Spleen (tissue), 13 donors: ENCODE measurements around the gene U2SURP. TPM values are rescaled to one million over a fixed set of nuclear protein-coding genes. Genes with fewer than 3 reads are reported as not detected.

ENCODE experiments used
- DNase-seq: peaks from one replicate; pipeline ENCODE4 v3.0.0-alpha.2; 2020
- H3K27ac ChIP-seq, 8 donors: fragments of 200-600 bp; sonication (generic) in 7 of 8; 1 replicate in 4 of 8; 2 replicates in 4 of 8; pipeline versions ENCODE4 v1.5.0 to v1.8.0; 2016 to 2021; ENCODE audit warnings: inconsistent platforms in 4 of 8, mild to moderate bottlenecking in 4 of 8, moderate library complexity in 1 of 8
- H3K27me3 ChIP-seq, 7 donors: fragments of 200-600 bp; sonication (generic) in 6 of 7; replicated peaks in 1 of 7; 1 replicate in 4 of 7; 2 replicates in 3 of 7; pipeline versions ENCODE4 v1.5.0 to v1.8.0; 2016 to 2021; ENCODE audit warnings: inconsistent platforms in 3 of 7, mild to moderate bottlenecking in 1 of 7
- H3K36me3 ChIP-seq, 6 donors: fragments of 200-600 bp; sonication (generic) in 5 of 6; 1 replicate in 4 of 6; 2 replicates in 2 of 6; pipeline versions ENCODE4 v1.5.0 to v1.8.0; 2016 to 2021; ENCODE audit warnings: inconsistent platforms in 2 of 6
- H3K4me1 ChIP-seq, 6 donors: fragments of 200-600 bp; sonication (generic) in 5 of 6; 1 replicate in 3 of 6; 2 replicates in 3 of 6; pipeline versions ENCODE4 v1.5.0 to v1.8.0; 2016 to 2021; ENCODE audit warnings: inconsistent platforms in 3 of 6
- H3K4me3 ChIP-seq, 8 donors: fragments of 200-600 bp; sonication (generic) in 7 of 8; 1 replicate in 4 of 8; 2 replicates in 4 of 8; pipeline versions ENCODE4 v1.5.0 to v1.8.0; 2016 to 2021; ENCODE audit warnings: inconsistent platforms in 4 of 8, mild to moderate bottlenecking in 4 of 8, moderate library complexity in 2 of 8
- H3K9me3 ChIP-seq, 8 donors: fragments of 200-600 bp; sonication (generic) in 7 of 8; 1 replicate in 4 of 8; 2 replicates in 4 of 8; pipeline versions ENCODE4 v1.5.0 to v1.8.0; 2016 to 2021; ENCODE audit warnings: inconsistent platforms in 4 of 8
- POLR2A ChIP-seq, 3 donors: fragments of 450-650 bp; IDR thresholded peaks; one replicate each; pipeline ENCODE4 v1.5.1; 2017; ENCODE audit warnings: antibody characterized with exemption in 3 of 3, mild to moderate bottlenecking in 1 of 3
- POLR2AphosphoS5 ChIP-seq, 3 donors: sonication (generic); formaldehyde crosslinking; IDR thresholded peaks; one replicate each; pipeline ENCODE4 v1.5.1; 2017; ENCODE audit warnings: antibody characterized with exemption in 3 of 3
- WGBS, 5 donors: extraction: QIAGEN DNeasy Blood & Tissue Kit in 3 of 5; methylation state at CpG; one replicate each; pipeline versions ENCODE4 v1.1.5 to v1.1.7; 2013 to 2018; 5-methylcytosine and 5-hydroxymethylcytosine counted together
- intact Hi-C: fragments of 100-400 bp; cut with DNase I; formaldehyde crosslinking; loops from one replicate; pipeline ENCODE4 v1.15.0; 2023; ENCODE audit warnings: low total_unique reads
- long read RNA-seq, 2 donors: transcript quantifications; one replicate each; lab custom pipeline, GENCODE V29; 2026
- polyA plus RNA-seq, 3 donors: library from polyadenylated mRNA; stranded (reverse); fragments of 200-250 nt; gene quantifications; one replicate each; pipeline ENCODE4 v1.2.1, GENCODE V29; 2013
- total RNA-seq, 7 donors: library from RNA; depleted of rRNA in 3 of 7; stranded (reverse); fragments of >200 nt in 3 of 7; fragmentation: NEBNext Ultra II Directional in 4 of 7; extraction: Animal tissue kit (Norgen Biotek cat#: 25700) in 4 of 7; gene quantifications; one replicate each; pipeline versions ENCODE4 v1.1.0 to v1.2.1, GENCODE V29; 2016 to 2021
- TF ChIP-seq, protein P1 (sequence below), 11 experiments: fragments of 200-600 bp in 7 of 11; fragments of 450-650 bp in 4 of 11; sonication (generic) in 4 of 11; IDR thresholded peaks in 8 of 11; conservative IDR thresholded peaks in 3 of 11; 1 replicate in 7 of 11; 2 replicates in 4 of 11; pipeline versions ENCODE4 v1.4.0 to v1.8.0; 2016 to 2021; ENCODE audit warnings: antibody characterized with exemption in 11 of 11, inconsistent platforms in 4 of 11, mild to moderate bottlenecking in 1 of 11
- donor health status: healthy with polysubstance abuse.
- donor health status: DM: no; HTN: no; CAD: no; lungs with moderate emphysema.
- donor health status: DM: no; HTN: no; CAD: no.
- donor health status: Bipolar disorder and iron deficiency.
- donor health status: healthy.
- donor health status: DM: no; HTN: no; CAD: no.
- donor health status: DM: yes; HTN: yes; CAD: no.

The U2SURP gene
- total RNA-seq: 100 to 1,000 TPM in 5 of 7 donors, 10 to 100 TPM in 2; 73.4 to 130 (median 105) TPM
- 10 to 100 TPM; 29.7 to 31.0 (median 31.0) TPM for polyA plus RNA-seq
- long read RNA-seq, donor 1, transcript U2SURP-215 (6 exons, 588 nt): major isoform, 10 of 12 reads
- long read RNA-seq, donor 1, partial matches to known transcripts: 0 of 12 reads
- long read RNA-seq, donor 1, other reads (novel, unspliced or antisense): 0 of 12 reads
- long read RNA-seq, donor 2, partial matches to known transcripts: 0 of 4 reads
- long read RNA-seq, donor 2, other reads (novel, unspliced or antisense): 0 of 4 reads

DNA sequence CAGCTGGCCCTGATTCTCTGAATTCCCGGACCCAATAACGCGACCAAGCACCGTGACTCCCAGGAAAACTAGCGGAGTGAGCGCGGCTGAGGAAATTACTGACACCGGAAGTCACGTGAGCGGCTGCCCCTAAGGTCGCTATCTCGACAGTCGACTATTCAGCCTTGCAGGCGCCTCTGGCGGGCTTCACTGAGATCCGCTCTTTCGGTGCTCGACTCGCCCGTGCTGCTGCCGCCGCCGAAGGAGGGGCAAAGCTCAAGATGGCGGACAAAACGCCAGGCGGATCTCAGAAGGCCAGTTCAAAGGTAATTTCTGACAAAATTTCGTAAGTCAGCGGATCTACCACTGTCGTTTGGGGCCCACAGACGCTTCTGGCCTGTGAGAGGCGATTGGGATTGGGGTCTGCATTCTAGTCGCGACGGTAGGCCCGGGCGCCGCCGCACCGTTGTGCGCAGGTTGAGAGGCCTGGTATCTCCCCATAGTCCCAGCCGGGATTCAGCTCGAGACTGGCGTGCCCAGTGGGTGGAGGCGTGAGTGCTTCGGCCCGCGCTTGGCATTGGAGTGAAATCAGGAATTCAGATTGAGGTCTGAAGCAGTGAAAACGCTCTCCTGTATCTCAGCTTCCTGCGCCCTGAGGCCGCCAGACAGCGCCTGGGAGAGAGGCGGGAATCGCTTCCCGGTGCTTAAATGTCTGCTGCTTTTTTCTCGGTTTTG is at the start of gene U2SURP:
Gene U2SURP (plus strand): TSS at position 202 of the 714 bp plus-strand sequence. CDS start 59 bp downstream, at position 261.
- peak in 1 of 3 donors; percentile 54 for TF ChIP-seq POLR2A (IDR thresholded peaks at IDR 0.05)
- TF ChIP-seq, protein P1, sequence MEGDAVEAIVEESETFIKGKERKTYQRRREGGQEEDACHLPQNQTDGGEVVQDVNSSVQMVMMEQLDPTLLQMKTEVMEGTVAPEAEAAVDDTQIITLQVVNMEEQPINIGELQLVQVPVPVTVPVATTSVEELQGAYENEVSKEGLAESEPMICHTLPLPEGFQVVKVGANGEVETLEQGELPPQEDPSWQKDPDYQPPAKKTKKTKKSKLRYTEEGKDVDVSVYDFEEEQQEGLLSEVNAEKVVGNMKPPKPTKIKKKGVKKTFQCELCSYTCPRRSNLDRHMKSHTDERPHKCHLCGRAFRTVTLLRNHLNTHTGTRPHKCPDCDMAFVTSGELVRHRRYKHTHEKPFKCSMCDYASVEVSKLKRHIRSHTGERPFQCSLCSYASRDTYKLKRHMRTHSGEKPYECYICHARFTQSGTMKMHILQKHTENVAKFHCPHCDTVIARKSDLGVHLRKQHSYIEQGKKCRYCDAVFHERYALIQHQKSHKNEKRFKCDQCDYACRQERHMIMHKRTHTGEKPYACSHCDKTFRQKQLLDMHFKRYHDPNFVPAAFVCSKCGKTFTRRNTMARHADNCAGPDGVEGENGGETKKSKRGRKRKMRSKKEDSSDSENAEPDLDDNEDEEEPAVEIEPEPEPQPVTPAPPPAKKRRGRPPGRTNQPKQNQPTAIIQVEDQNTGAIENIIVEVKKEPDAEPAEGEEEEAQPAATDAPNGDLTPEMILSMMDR (IDR thresholded peaks at IDR 0.05 in 8 of 11, conservative IDR thresholded peaks at IDR 0.05 in 3 of 11): peak in 8 of 11 experiments; percentile 5 to 63 (median 28)
- TF ChIP-seq POLR2AphosphoS5 (IDR thresholded peaks at IDR 0.05): peak; percentile 93 to 95 (median 94)
- Histone ChIP-seq H3K4me1 (peaks cover 20 to 59% (median 52%) of the 10 kb centered on the region in 6 donors), H3K9me3 (no peaks in the 10 kb centered on the region), H3K4me3 (peak within 1 kb of the TSS; percentile 77 to 99 (median 98)), H3K36me3 (no peaks in the 10 kb centered on the region), H3K27me3 (no peaks in the 10 kb centered on the region), H3K27ac (peak within 1 kb of the TSS; percentile 90 to 97 (median 94))
- peak; percentile 99 for DNase-seq
- intact Hi-C loops: no loop called here
- 0 to 1% (median 0%) methylated on average over 39 to 55 of the region's 55 CpGs for WGBS, 5 donors

DNA sequence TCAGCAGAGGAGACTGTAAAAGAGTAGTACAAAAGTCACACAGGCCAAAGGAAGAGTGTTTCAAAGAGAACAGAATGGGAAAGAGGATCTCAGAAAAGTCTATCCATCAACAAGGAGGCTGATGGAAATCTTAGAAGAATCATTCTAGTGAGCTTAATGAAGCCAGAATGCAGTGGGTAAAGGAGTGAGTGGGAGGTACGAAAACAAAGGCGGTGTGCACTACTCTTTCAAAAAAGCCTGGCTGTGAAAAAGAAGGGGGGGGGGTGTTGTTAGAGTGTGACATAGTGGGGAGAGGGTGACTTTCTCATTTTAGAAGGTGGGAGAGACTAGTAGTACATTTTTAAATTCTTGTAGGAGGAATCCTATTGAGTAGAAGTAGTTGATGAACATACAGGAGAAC is 49.6 kb upstream of the U2SURP start:
- Histone ChIP-seq H3K27me3 (peaks cover 0 to 44% (median 7%) of the 10 kb centered on the region in 7 donors), H3K36me3 (no peaks in the 10 kb centered on the region), H3K4me3 (no peak overlapping the region), H3K4me1 (peaks cover 0 to 8% (median 3%) of the 10 kb centered on the region in 6 donors), H3K9me3 (no peaks in the 10 kb centered on the region), H3K27ac (no peak overlapping the region)
- WGBS, 5 donors: 89 to 95% (median 92%) methylated on average over 2 of the region's 2 CpGs
- TF ChIP-seq, protein P1 (IDR thresholded peaks at IDR 0.05 in 8 of 11, conservative IDR thresholded peaks at IDR 0.05 in 3 of 11): no peak
- TF ChIP-seq POLR2AphosphoS5 (IDR thresholded peaks at IDR 0.05) (no peak), POLR2A (IDR thresholded peaks at IDR 0.05) (no peak)
- intact Hi-C loops: no loop called here
- DNase-seq: no peak

DNA sequence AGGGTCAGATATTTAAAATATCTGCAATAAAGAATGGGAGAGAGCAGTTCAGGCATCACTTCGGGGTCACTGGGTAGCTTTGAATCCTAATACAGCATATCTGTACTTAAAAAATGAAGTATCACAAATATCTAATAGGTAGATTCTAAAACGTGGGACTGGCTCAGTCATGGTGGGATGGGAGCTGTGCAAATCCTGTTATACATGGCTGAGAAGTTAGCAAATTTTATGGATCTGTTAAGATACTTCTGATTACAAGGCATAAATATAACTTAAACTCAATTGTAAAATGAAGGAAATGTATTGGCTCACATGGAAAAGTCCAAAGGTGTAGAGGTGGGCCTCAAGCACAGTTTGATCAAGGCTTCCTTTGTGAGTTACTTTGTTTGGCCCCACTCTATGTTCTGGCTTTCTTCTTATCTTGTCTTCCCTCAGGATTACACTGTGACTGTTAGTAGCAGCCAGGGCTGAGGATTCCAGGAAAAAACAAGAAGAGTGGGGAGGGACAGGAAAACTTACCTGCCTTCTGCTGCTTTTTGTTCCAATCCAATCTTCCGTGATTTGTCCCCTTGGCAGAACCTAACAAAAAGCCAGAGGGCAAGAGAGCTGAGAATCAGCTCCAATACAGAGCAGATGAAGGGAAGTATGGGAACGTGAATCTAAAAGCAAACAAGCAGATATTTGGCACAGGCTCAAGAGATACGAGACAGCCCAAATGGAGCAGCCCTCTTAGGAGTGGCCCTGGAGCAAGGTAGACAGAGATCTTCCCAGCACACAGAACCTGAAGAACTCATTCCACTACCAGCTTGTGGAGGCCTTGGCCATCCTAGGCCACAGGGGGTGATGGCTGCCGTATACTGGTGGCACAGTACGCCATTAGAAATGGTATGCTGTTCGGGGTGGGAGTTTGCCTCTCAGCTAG is 48.8 kb upstream of the U2SURP start:
- H3K27ac ChIP-seq: no peak overlapping the region
- DNase-seq: no peak
- TF ChIP-seq POLR2A (IDR thresholded peaks at IDR 0.05) (no peak), POLR2AphosphoS5 (IDR thresholded peaks at IDR 0.05) (no peak)
- TF ChIP-seq, protein P1 (IDR thresholded peaks at IDR 0.05 in 8 of 11, conservative IDR thresholded peaks at IDR 0.05 in 3 of 11): no peak
- H3K4me1 ChIP-seq: peaks cover 0 to under 1% (median under 1%) of the 10 kb centered on the region in 6 donors
- no peaks in the 10 kb centered on the region for H3K9me3 ChIP-seq
- no peak overlapping the region for H3K4me3 ChIP-seq
- H3K36me3 ChIP-seq: no peaks in the 10 kb centered on the region
- H3K27me3 ChIP-seq: peaks cover 0 to 44% (median under 1%) of the 10 kb centered on the region in 7 donors
- intact Hi-C loops: no loop called here
- WGBS, 5 donors: 84 to 90% (median 86%) methylated on average over 8 of the region's 8 CpGs
